HCT116 (cell line): ENCODE data around the gene KCNJ16. TPM values are rescaled to one million over a fixed set of nuclear protein-coding genes. Genes with fewer than 3 reads are reported as not detected.

Experiments
- ATAC-seq: fragments of 200-7000 bp; cut with Tn5 transposase; 2 replicates; pipeline ENCODE4 v1.9.1; 2020; ENCODE audit warnings: mild to moderate bottlenecking, moderate library complexity
- BruUV-seq: library from RNA; stranded (reverse); fragments of 400-500 nt; replicated peaks from 2 replicates; lab custom pipeline; 2021; lab: Mats Ljungman, UMichigan
- CTCF ChIA-PET: fragments of 300-600 bp; sonication (Branson Sonifier 250); formaldehyde crosslinking; loops from one replicate; lab custom pipeline; 2021; ENCODE audit warnings: antibody characterized with exemption; lab: Charles Lee
- POLR2A ChIA-PET: fragments of 300-600, 350-600 bp; sonication (Branson Sonifier 250); formaldehyde crosslinking; loops from one replicate; lab custom pipeline; 2021; ENCODE audit warnings: antibody characterized with exemption; lab: Charles Lee
- RAD21 ChIA-PET, 2 experiments: fragments of 300-600 bp; sonication (Branson Sonifier 250); formaldehyde crosslinking; loops; one replicate each; lab custom pipeline; 2023; ENCODE audit warnings: low total read pairs in 2 of 2; ENCODE audit not compliant: uncharacterized antibody in 2 of 2, unreplicated experiment in 2 of 2, low non-redundant PET in 1 of 2; lab: Charles Lee
- DNase-seq: peaks from one replicate; pipeline ENCODE4 v3.0.0-alpha.2; 2010; ENCODE audit warnings: low read depth, low spot score
- H2AFZ ChIP-seq: fragments of 200-600 bp; shearing (Covaris generic), sonication (generic); 2 replicates; pipeline ENCODE4 v1.6.1; 2017; ENCODE audit warnings: low read depth, mixed run types, mixed read lengths, antibody characterized with exemption, low read length; ENCODE audit not compliant: poor library complexity, severe bottlenecking
- H3K27ac ChIP-seq: 2 replicates; pipeline ENCODE4 v1.5.1; 2012; ENCODE audit warnings: low read depth, low read length
- H3K27me3 ChIP-seq: fragments of 200-600 bp; sonication (generic); 2 replicates; pipeline ENCODE4 v1.6.1; 2016; ENCODE audit warnings: mixed run types, low read length, mixed read lengths; ENCODE audit not compliant: insufficient read depth
- H3K36me3 ChIP-seq, 2 experiments: fragments of 200-500 bp in 1 of 2; fragments of 200-600 bp in 1 of 2; sonication (Bioruptor generic) in 1 of 2; sonication (generic) in 1 of 2; 2 replicates each; pipeline versions ENCODE4 v1.5.1 to v1.6.1; 2014 to 2016; ENCODE audit warnings: low read length in 2 of 2, inconsistent platforms in 1 of 2, mixed read lengths in 1 of 2, mixed run types in 1 of 2; ENCODE audit not compliant: insufficient read depth in 2 of 2, control insufficient read depth in 1 of 2
- H3K4me1 ChIP-seq, 2 experiments: fragments of 200-600 bp in 1 of 2; sonication (generic) in 1 of 2; 2 replicates each; pipeline versions ENCODE4 v1.5.1 to v1.6.1; 2012 to 2017; ENCODE audit warnings: low read length in 2 of 2, inconsistent platforms in 1 of 2, mild to moderate bottlenecking in 1 of 2, mixed read lengths in 1 of 2, mixed run types in 1 of 2, moderate library complexity in 1 of 2; ENCODE audit not compliant: insufficient read depth in 2 of 2, control insufficient read depth in 1 of 2
- H3K4me2 ChIP-seq: fragments of 200-600 bp; sonication (generic); 2 replicates; pipeline ENCODE4 v1.6.1; 2017; ENCODE audit warnings: mixed run types, low read length, mixed read lengths
- H3K4me3 ChIP-seq, 2 experiments: fragments of 200-600 bp in 1 of 2; sonication (generic) in 1 of 2; replicated peaks in 1 of 2; 2 replicates each; pipeline ENCODE4 v1.5.1; 2011 to 2016; ENCODE audit warnings: low read length in 2 of 2, control low read depth in 1 of 2, low read depth in 1 of 2, mild to moderate bottlenecking in 1 of 2, mixed read lengths in 1 of 2, mixed run types in 1 of 2
- H3K79me2 ChIP-seq: fragments of 200-600 bp; sonication (generic); 2 replicates; pipeline ENCODE4 v1.6.1; 2017; ENCODE audit warnings: mild to moderate bottlenecking, mixed run types, low read length, moderate library complexity, mixed read lengths; ENCODE audit not compliant: insufficient read depth
- H3K9ac ChIP-seq: fragments of 200-600 bp; sonication (generic); 2 replicates; pipeline ENCODE4 v1.6.1; 2016; ENCODE audit warnings: low read length, mixed read lengths
- H3K9me2 ChIP-seq: fragments of 200-600 bp; sonication (generic), shearing (Covaris generic); 2 replicates; pipeline ENCODE4 v1.6.1; 2017; ENCODE audit warnings: mixed run types, mild to moderate bottlenecking, moderate library complexity; ENCODE audit not compliant: insufficient read depth
- H3K9me3 ChIP-seq, 2 experiments: fragments of 200-500 bp in 1 of 2; fragments of 200-600 bp in 1 of 2; sonication (Bioruptor generic) in 1 of 2; sonication (generic) in 1 of 2; 2 replicates each; pipeline ENCODE4 v1.6.1; 2014 to 2017; ENCODE audit warnings: low read length in 2 of 2, mixed read lengths in 2 of 2, inconsistent platforms in 1 of 2, low read depth in 1 of 2, mild to moderate bottlenecking in 1 of 2, mixed run types in 1 of 2, moderate library complexity in 1 of 2; ENCODE audit not compliant: control insufficient read depth in 1 of 2, insufficient read depth in 1 of 2
- H4K20me1 ChIP-seq: fragments of 200-600 bp; sonication (generic), shearing (Covaris generic); 2 replicates; pipeline ENCODE4 v1.6.1; 2017; ENCODE audit warnings: mixed run types, mild to moderate bottlenecking, moderate library complexity; ENCODE audit not compliant: insufficient read depth
- ATF3 ChIP-seq: IDR thresholded peaks from 2 replicates; pipeline ENCODE4 v1.6.1; 2012
- CBX3 ChIP-seq: IDR thresholded peaks from 2 replicates; pipeline ENCODE4 v1.6.1; 2012; ENCODE audit warnings: low read depth
- EGR1 ChIP-seq: IDR thresholded peaks from 2 replicates; pipeline ENCODE4 v1.6.1; 2012; ENCODE audit warnings: low read depth
- ELF1 ChIP-seq: IDR thresholded peaks from 2 replicates; pipeline ENCODE4 v1.6.1; 2012; ENCODE audit warnings: low read depth, borderline replicate concordance
- FOSL1 ChIP-seq: IDR thresholded peaks from 2 replicates; pipeline ENCODE4 v1.6.1; 2012; ENCODE audit warnings: low read depth
- JUND ChIP-seq: IDR thresholded peaks from 2 replicates; pipeline ENCODE4 v1.6.1; 2012
- POLR2A ChIP-seq: IDR thresholded peaks from 2 replicates; pipeline ENCODE4 v1.7.0; 2011; ENCODE audit warnings: borderline replicate concordance; ENCODE audit not compliant: insufficient read depth, insufficient read length; ENCODE audit errors: extremely low read depth
- SIN3A ChIP-seq: IDR thresholded peaks from 2 replicates; pipeline ENCODE4 v1.6.1; 2012; ENCODE audit warnings: low read depth
- SP1 ChIP-seq: IDR thresholded peaks from 2 replicates; pipeline ENCODE4 v1.6.1; 2012; ENCODE audit warnings: low read depth
- TCF7L2 ChIP-seq: IDR thresholded peaks from 2 replicates; pipeline ENCODE4 v1.7.0; 2011; ENCODE audit warnings: borderline replicate concordance, inconsistent platforms; ENCODE audit not compliant: insufficient read depth, insufficient read length; ENCODE audit errors: extremely low read depth
- YY1 ChIP-seq: IDR thresholded peaks from 2 replicates; pipeline ENCODE4 v1.6.1; 2011; ENCODE audit warnings: low read length, low read depth, moderate library complexity, mild to moderate bottlenecking; ENCODE audit not compliant: insufficient replicate concordance; ENCODE audit errors: extremely low read depth
- ZFX ChIP-seq: fragments of 450-650 bp; IDR thresholded peaks from 2 replicates; pipeline ENCODE4 v1.6.1; 2017
- ZNF274 ChIP-seq: fragments of 200-500 bp; sonication (Bioruptor generic); IDR thresholded peaks from 2 replicates; pipeline ENCODE4 v1.6.1; 2014; ENCODE audit warnings: mild to moderate bottlenecking, low read depth, low read length, inconsistent platforms
- intact Hi-C: fragments of 100-400 bp; cut with micrococcal nuclease; formaldehyde crosslinking; loops from 2 replicates; pipeline ENCODE4 v1.10.0; 2022
- total RNA-seq: library from RNA; stranded (reverse); gene quantifications from one replicate; pipeline ENCODE4 v1.2.1, GENCODE V29; 2021; ENCODE audit not compliant: unreplicated experiment
- TF ChIP-seq, protein P1 (sequence below): IDR thresholded peaks from 2 replicates; pipeline ENCODE4 v1.6.1; 2011; ENCODE audit warnings: mild to moderate bottlenecking, low read length, moderate library complexity; ENCODE audit not compliant: insufficient replicate concordance; ENCODE audit errors: extremely low read depth
- TF ChIP-seq, protein P2 (sequence below): IDR thresholded peaks from 2 replicates; pipeline ENCODE4 v1.6.1; 2012; ENCODE audit warnings: low read depth
- TF ChIP-seq, protein P3 (sequence below): IDR thresholded peaks from 2 replicates; pipeline ENCODE4 v1.6.1; 2012

The KCNJ16 gene
- total RNA-seq, 1 experiment from 2014 or later = not detected

DNA sequence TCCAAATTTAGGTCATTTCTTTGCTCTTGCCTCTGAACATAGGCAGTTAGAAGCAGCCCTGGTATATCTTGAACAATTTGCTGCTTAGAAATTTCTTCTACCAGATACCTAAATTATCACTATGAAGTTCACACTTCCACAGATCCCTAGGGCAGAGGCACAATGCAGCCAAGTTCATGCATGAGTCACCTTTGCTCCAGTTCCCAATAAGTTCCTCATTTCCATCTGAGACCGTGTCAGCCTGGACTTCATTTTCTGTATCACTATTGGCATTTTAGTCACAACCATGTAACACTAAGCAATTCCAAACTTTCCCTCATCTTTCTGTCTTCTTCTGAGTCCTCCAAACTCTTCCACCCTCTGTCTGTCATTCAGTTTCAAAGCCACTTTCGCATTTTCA lies 45.0 kb downstream of the KCNJ16 start:
- Histone ChIP-seq H4K20me1 (no peaks in the 10 kb centered on the region; the same call in 1 of the 2 replicates), H3K9ac (no peak overlapping the region), H2AFZ (no peak overlapping the region), H3K79me2 (no peaks in the 10 kb centered on the region), H3K27ac (no peak overlapping the region), H3K4me2 (no peak overlapping the region), H3K9me2 (no peaks in the 10 kb centered on the region), H3K36me3 (no peaks in the 10 kb centered on the region), H3K4me3 (no peak overlapping the region), H3K27me3 (no peaks in the 10 kb centered on the region), H3K4me1 (no peaks in the 10 kb centered on the region), H3K9me3 (peaks cover 7 to 11% of the 10 kb centered on the region in 2 experiments; a peak in 2 of 4 replicates)
- intact Hi-C loops = no loop called here
- ATAC-seq (no peak), DNase-seq (no peak)
- CTCF ChIA-PET = no interaction called here
- TF ChIP-seq YY1 (no peak), ZNF274 (no peak), POLR2A (no peak), SIN3A (no peak)
- no TSS peak for BruUV-seq
- RAD21 ChIA-PET = no interaction called here
- POLR2A ChIA-PET = no interaction called here

DNA sequence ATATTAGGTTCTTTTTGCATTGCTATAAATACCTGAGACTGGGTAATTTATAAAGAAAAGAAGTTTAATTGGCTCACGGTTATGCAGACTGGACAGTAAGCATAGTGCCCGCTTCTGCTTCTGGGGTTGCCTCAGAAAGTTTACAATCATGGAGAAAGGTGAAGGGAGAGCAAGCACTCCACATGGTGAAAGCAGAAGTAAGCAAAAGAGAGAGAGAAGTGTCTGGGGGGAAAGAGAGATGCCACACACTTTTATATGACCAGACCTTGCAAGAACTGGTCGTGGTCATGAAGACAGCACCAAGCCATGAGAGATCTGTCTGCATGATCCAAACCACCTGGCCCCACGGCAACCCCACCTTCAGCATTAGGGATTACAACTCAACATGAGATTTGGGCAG lies 45.4 kb downstream of the KCNJ16 start:
- DNase-seq = no peak
- no peaks in the 10 kb centered on the region for H3K4me1 ChIP-seq
- H3K27me3 ChIP-seq = no peaks in the 10 kb centered on the region
- CTCF ChIA-PET = no interaction called here
- no peak overlapping the region for H3K4me3 ChIP-seq
- no peaks in the 10 kb centered on the region for H3K9me2 ChIP-seq
- no peaks in the 10 kb centered on the region for H3K36me3 ChIP-seq
- peaks cover 7 to 11% of the 10 kb centered on the region in 2 experiments; a peak in 2 of 4 replicates for H3K9me3 ChIP-seq
- H2AFZ ChIP-seq = no peak overlapping the region
- BruUV-seq = no TSS peak
- no peaks in the 10 kb centered on the region for H3K79me2 ChIP-seq
- H4K20me1 ChIP-seq = no peaks in the 10 kb centered on the region; the same call in 1 of the 2 replicates
- no peak for ATAC-seq
- intact Hi-C loops = no loop called here
- H3K4me2 ChIP-seq = no peak overlapping the region
- POLR2A ChIA-PET = no interaction called here
- RAD21 ChIA-PET = no interaction called here
- no peak overlapping the region for H3K9ac ChIP-seq
- no peak overlapping the region for H3K27ac ChIP-seq
- TF ChIP-seq YY1 (no peak), ELF1 (no peak), FOSL1 (no peak), CBX3 (no peak), POLR2A (no peak), SP1 (no peak), JUND (no peak), EGR1 (no peak), TCF7L2 (no peak), ZNF274 (no peak), ZFX (no peak), ATF3 (no peak)
- TF ChIP-seq, protein P1, sequence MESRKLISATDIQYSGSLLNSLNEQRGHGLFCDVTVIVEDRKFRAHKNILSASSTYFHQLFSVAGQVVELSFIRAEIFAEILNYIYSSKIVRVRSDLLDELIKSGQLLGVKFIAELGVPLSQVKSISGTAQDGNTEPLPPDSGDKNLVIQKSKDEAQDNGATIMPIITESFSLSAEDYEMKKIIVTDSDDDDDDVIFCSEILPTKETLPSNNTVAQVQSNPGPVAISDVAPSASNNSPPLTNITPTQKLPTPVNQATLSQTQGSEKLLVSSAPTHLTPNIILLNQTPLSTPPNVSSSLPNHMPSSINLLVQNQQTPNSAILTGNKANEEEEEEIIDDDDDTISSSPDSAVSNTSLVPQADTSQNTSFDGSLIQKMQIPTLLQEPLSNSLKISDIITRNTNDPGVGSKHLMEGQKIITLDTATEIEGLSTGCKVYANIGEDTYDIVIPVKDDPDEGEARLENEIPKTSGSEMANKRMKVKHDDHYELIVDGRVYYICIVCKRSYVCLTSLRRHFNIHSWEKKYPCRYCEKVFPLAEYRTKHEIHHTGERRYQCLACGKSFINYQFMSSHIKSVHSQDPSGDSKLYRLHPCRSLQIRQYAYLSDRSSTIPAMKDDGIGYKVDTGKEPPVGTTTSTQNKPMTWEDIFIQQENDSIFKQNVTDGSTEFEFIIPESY = no peak
- TF ChIP-seq, protein P2, sequence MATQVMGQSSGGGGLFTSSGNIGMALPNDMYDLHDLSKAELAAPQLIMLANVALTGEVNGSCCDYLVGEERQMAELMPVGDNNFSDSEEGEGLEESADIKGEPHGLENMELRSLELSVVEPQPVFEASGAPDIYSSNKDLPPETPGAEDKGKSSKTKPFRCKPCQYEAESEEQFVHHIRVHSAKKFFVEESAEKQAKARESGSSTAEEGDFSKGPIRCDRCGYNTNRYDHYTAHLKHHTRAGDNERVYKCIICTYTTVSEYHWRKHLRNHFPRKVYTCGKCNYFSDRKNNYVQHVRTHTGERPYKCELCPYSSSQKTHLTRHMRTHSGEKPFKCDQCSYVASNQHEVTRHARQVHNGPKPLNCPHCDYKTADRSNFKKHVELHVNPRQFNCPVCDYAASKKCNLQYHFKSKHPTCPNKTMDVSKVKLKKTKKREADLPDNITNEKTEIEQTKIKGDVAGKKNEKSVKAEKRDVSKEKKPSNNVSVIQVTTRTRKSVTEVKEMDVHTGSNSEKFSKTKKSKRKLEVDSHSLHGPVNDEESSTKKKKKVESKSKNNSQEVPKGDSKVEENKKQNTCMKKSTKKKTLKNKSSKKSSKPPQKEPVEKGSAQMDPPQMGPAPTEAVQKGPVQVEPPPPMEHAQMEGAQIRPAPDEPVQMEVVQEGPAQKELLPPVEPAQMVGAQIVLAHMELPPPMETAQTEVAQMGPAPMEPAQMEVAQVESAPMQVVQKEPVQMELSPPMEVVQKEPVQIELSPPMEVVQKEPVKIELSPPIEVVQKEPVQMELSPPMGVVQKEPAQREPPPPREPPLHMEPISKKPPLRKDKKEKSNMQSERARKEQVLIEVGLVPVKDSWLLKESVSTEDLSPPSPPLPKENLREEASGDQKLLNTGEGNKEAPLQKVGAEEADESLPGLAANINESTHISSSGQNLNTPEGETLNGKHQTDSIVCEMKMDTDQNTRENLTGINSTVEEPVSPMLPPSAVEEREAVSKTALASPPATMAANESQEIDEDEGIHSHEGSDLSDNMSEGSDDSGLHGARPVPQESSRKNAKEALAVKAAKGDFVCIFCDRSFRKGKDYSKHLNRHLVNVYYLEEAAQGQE = no peak
- TF ChIP-seq, protein P3, sequence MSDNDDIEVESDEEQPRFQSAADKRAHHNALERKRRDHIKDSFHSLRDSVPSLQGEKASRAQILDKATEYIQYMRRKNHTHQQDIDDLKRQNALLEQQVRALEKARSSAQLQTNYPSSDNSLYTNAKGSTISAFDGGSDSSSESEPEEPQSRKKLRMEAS = no peak
